IMR-90 (cell line): Measurements from ENCODE around the gene CAPN10. TPM values are rescaled to one million over a fixed set of nuclear protein-coding genes. Genes with fewer than 3 reads are reported as not detected.

Experiments used
- ATAC-seq: fragments of 200-7000 bp; cut with Tn5 transposase; 2 replicates; pipeline ENCODE4 v1.9.1; 2020; ENCODE audit warnings: low read depth, mild to moderate bottlenecking, moderate library complexity
- BruUV-seq: library from RNA; stranded (reverse); fragments of 400-500 nt; replicated peaks from 2 replicates; lab custom pipeline; 2021; lab: Mats Ljungman, UMichigan
- CTCF ChIA-PET: fragments of 300-600 bp; formaldehyde crosslinking; extraction: SDS; loops from one replicate; lab custom pipeline; 2021; ENCODE audit warnings: antibody characterized with exemption; lab: Yijun Ruan, JAX
- POLR2A ChIA-PET: fragments of 300-600 bp; sonication (Branson Sonifier 250); formaldehyde crosslinking; loops from one replicate; lab custom pipeline; 2022; ENCODE audit warnings: antibody characterized with exemption; ENCODE audit not compliant: unreplicated experiment; lab: Charles Lee
- DNase-seq: peaks from one replicate; pipeline ENCODE4 v3.0.0; 2013
- H2AFZ ChIP-seq: replicated peaks from 2 replicates; pipeline ENCODE3; 2013; ENCODE audit warnings: low read length, mild to moderate bottlenecking; ENCODE audit not compliant: poor library complexity
- H2AK5ac ChIP-seq: 2 replicates; pipeline ENCODE4 v1.6.1; 2013; ENCODE audit warnings: low read depth, low read length, inconsistent platforms
- H2AK9ac ChIP-seq: replicated peaks from 2 replicates; pipeline ENCODE3; 2013; ENCODE audit warnings: mild to moderate bottlenecking, low read depth, low read length, moderate library complexity; ENCODE audit not compliant: poor library complexity
- H2BK120ac ChIP-seq: 2 replicates; pipeline ENCODE4 v1.6.1; 2013; ENCODE audit warnings: low read depth, low read length, inconsistent platforms
- H2BK15ac ChIP-seq: 3 replicates; pipeline ENCODE4 v1.6.1; 2013; ENCODE audit warnings: low read depth, low read length, inconsistent platforms
- H2BK20ac ChIP-seq: 2 replicates; pipeline ENCODE4 v1.6.1; 2013; ENCODE audit warnings: low read depth, mild to moderate bottlenecking, inconsistent platforms, low read length, moderate library complexity
- H2BK5ac ChIP-seq: 2 replicates; pipeline ENCODE4 v1.6.1; 2013; ENCODE audit warnings: mild to moderate bottlenecking, low read depth, low read length, inconsistent platforms; ENCODE audit not compliant: poor library complexity, severe bottlenecking
- H3K14ac ChIP-seq: replicated peaks from 2 replicates; pipeline ENCODE4 v1.6.1; 2013; ENCODE audit warnings: low read depth, low read length, inconsistent platforms
- H3K18ac ChIP-seq: 2 replicates; pipeline ENCODE4 v1.6.1; 2013; ENCODE audit warnings: low read depth, low read length, control low read depth
- H3K23ac ChIP-seq: 2 replicates; pipeline ENCODE4 v1.6.1; 2013; ENCODE audit warnings: low read depth, low read length, inconsistent platforms
- H3K27ac ChIP-seq: 2 replicates; pipeline ENCODE4 v1.5.1; 2013; ENCODE audit warnings: mild to moderate bottlenecking, control low read depth, low read length; ENCODE audit not compliant: insufficient read depth
- H3K27me3 ChIP-seq: 2 replicates; pipeline ENCODE4 v1.6.1; 2013; ENCODE audit warnings: low read length; ENCODE audit not compliant: control insufficient read depth, insufficient read depth
- H3K36me3 ChIP-seq: 2 replicates; pipeline ENCODE4 v1.6.1; 2013; ENCODE audit warnings: low read length, mixed read lengths; ENCODE audit not compliant: control insufficient read depth, insufficient read depth
- H3K4ac ChIP-seq: 2 replicates; pipeline ENCODE4 v1.6.1; 2013; ENCODE audit warnings: low read depth, low read length, inconsistent platforms
- H3K4me1 ChIP-seq: 2 replicates; pipeline ENCODE4 v1.6.1; 2013; ENCODE audit warnings: low read length, mixed read lengths; ENCODE audit not compliant: control insufficient read depth, insufficient read depth
- H3K4me2 ChIP-seq: 2 replicates; pipeline ENCODE4 v1.6.1; 2013; ENCODE audit warnings: low read depth, mild to moderate bottlenecking, control low read depth, low read length, moderate library complexity
- H3K4me3 ChIP-seq: 2 replicates; pipeline ENCODE4 v1.5.1; 2013; ENCODE audit warnings: low read depth, mild to moderate bottlenecking, control low read depth, low read length, moderate library complexity; ENCODE audit not compliant: insufficient read depth
- H3K56ac ChIP-seq: 2 replicates; pipeline ENCODE4 v1.6.1; 2013; ENCODE audit warnings: low read length, inconsistent platforms; ENCODE audit not compliant: insufficient read depth; ENCODE audit errors: extremely low read depth
- H3K79me1 ChIP-seq, 2 experiments: 2 replicates each; pipeline ENCODE4 v1.6.1; 2013; ENCODE audit warnings: low read length in 2 of 2, inconsistent platforms in 1 of 2, low read depth in 1 of 2
- H3K9ac ChIP-seq: 2 replicates; pipeline ENCODE4 v1.6.1; 2013; ENCODE audit warnings: low read depth, low read length, control low read depth
- H3K9me1 ChIP-seq: 2 replicates; pipeline ENCODE4 v1.6.1; 2013; ENCODE audit warnings: low read length, inconsistent platforms; ENCODE audit not compliant: insufficient read depth
- H3K9me3 ChIP-seq: 2 replicates; pipeline ENCODE4 v1.6.1; 2013; ENCODE audit warnings: low read length; ENCODE audit not compliant: control insufficient read depth, insufficient read depth
- H4K20me1 ChIP-seq: 2 replicates; pipeline ENCODE4 v1.6.1; 2013; ENCODE audit warnings: low read length, inconsistent platforms; ENCODE audit not compliant: insufficient read depth
- H4K5ac ChIP-seq: 2 replicates; pipeline ENCODE4 v1.6.1; 2013; ENCODE audit warnings: mild to moderate bottlenecking, low read depth, low read length, control low read depth
- H4K8ac ChIP-seq, 2 experiments: 2 replicates each; pipeline ENCODE4 v1.6.1; 2013; ENCODE audit warnings: low read depth in 2 of 2, low read length in 2 of 2, control low read depth in 1 of 2, inconsistent platforms in 1 of 2
- H4K91ac ChIP-seq: 2 replicates; pipeline ENCODE4 v1.6.1; 2013; ENCODE audit warnings: low read depth, low read length, inconsistent platforms; ENCODE audit not compliant: insufficient read depth
- BHLHE40 ChIP-seq: fragments of 150-350 bp; IDR thresholded peaks from 2 replicates; pipeline ENCODE4 v1.6.1; 2016; ENCODE audit warnings: mild to moderate bottlenecking, low read depth, low read length
- CEBPB ChIP-seq: IDR thresholded peaks from 2 replicates; pipeline ENCODE4 v1.6.1; 2012; ENCODE audit warnings: low read depth, low read length, improper control_type of control experiment
- CHD1 ChIP-seq: IDR thresholded peaks from 2 replicates; pipeline ENCODE4 v1.6.1; 2012; ENCODE audit warnings: low read depth, low read length, improper control_type of control experiment
- FOS ChIP-seq: fragments of 150-350 bp; IDR thresholded peaks from 2 replicates; pipeline ENCODE4 v1.6.1; 2016; ENCODE audit warnings: low read depth, low read length
- MAFK ChIP-seq: IDR thresholded peaks from 2 replicates; pipeline ENCODE4 v1.6.1; 2012; ENCODE audit warnings: low read depth, low read length, improper control_type of control experiment
- MAZ ChIP-seq: IDR thresholded peaks from 2 replicates; pipeline ENCODE4 v1.6.1; 2012; ENCODE audit warnings: low read depth, mild to moderate bottlenecking, low read length, improper control_type of control experiment, moderate library complexity, borderline replicate concordance
- NFE2L2 ChIP-seq: fragments of 150-350 bp; IDR thresholded peaks from 2 replicates; pipeline ENCODE4 v1.6.1; 2016; ENCODE audit warnings: low read depth, mild to moderate bottlenecking, low read length
- POLR2A ChIP-seq: IDR thresholded peaks from 2 replicates; pipeline ENCODE4 v1.6.1; 2012; ENCODE audit warnings: mild to moderate bottlenecking, low read depth, low read length
- RCOR1 ChIP-seq: IDR thresholded peaks from 2 replicates; pipeline ENCODE4 v1.6.1; 2012; ENCODE audit warnings: mild to moderate bottlenecking, low read length, improper control_type of control experiment; ENCODE audit not compliant: insufficient replicate concordance
- SMC3 ChIP-seq: fragments of 150-350 bp; IDR thresholded peaks from 2 replicates; pipeline ENCODE4 v1.6.1; 2016; ENCODE audit warnings: low read depth, mild to moderate bottlenecking, antibody characterized with exemption, low read length, moderate library complexity
- WGBS, 2 experiments: methylation state at CpG; one replicate each; pipeline versions ENCODE4 v1.1.5 to v1.1.7; 2013; ENCODE audit warnings: missing lambda C conversion rate in 2 of 2; ENCODE audit not compliant: insufficient read length in 1 of 2; ENCODE audit errors: extremely low coverage in 2 of 2; 5-methylcytosine and 5-hydroxymethylcytosine counted together
- dilution Hi-C: fragments of 300-500 bp; cut with HindIII; formaldehyde crosslinking; loops from one replicate; pipeline ENCODE4 v1.14.3; 2018; ENCODE audit warnings: low sequenced_read_pairs; ENCODE audit not compliant: unreplicated experiment
- in situ Hi-C: fragments of 300-500 bp; cut with MboI; formaldehyde crosslinking; loops from 3 replicates; pipeline ENCODE4 v1.14.3; 2019; ENCODE audit warnings: low sequenced_read_pairs, inconsistent platforms, mixed read lengths
- intact Hi-C: fragments of 100-400 bp; cut with micrococcal nuclease; formaldehyde crosslinking; loops from 2 replicates; pipeline ENCODE4 v1.10.0; 2022
- polyA plus RNA-seq, 3 experiments: library from polyadenylated mRNA; depleted of rRNA; stranded (reverse); fragments of >200 nt; gene quantifications; 2 replicates each; pipeline ENCODE4 v1.2.3, GENCODE V29; 2012; ENCODE audit warnings: low replicate concordance in 1 of 3
- total RNA-seq: library from RNA; depleted of rRNA; stranded (reverse); fragments of >200 nt; gene quantifications from 2 replicates; pipeline ENCODE4 v1.2.3, GENCODE V29; 2012
- TF ChIP-seq, protein P1 (sequence below): fragments of 150-350 bp; IDR thresholded peaks from 2 replicates; pipeline ENCODE4 v1.6.1; 2016; ENCODE audit warnings: low read depth, mild to moderate bottlenecking, low read length, moderate library complexity, borderline replicate concordance
- TF ChIP-seq, protein P2 (sequence below): conservative IDR thresholded peaks from 2 replicates; pipeline ENCODE4 v1.5.1; 2012; ENCODE audit warnings: mild to moderate bottlenecking, low read depth, low read length, improper control_type of control experiment

The CAPN10 gene
- total and polyA plus RNA-seq, 2 of the 4 experiments (the other 2 are of a cell fraction): 6.3 to 20.9 TPM

DNA sequence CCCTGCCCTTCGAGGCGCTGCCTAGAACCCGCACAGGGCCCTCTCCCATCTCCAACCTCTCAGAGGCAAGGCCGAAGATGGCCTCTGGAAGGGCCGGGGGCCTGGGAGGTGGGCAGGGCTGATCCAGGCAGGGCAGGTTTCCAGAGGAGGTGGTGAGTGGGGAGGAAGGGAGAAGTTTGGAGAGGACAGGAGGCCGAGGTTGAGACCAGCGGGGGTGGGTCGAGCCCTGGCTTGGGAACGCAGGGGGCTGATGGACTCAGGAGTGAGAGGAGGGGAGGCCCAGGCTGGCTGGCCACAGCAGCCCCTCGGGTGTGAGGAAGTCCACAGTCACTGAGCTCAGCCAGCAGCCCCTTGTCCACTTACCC lies 10.5 kb downstream of the CAPN10 start:
- H2AK5ac ChIP-seq: no peak overlapping the region
- dilution Hi-C loops: no loop called here
- no peak overlapping the region for H3K4me2 ChIP-seq
- H4K8ac ChIP-seq: no peak overlapping the region
- no peak for TF ChIP-seq POLR2A
- TF ChIP-seq, protein P1, sequence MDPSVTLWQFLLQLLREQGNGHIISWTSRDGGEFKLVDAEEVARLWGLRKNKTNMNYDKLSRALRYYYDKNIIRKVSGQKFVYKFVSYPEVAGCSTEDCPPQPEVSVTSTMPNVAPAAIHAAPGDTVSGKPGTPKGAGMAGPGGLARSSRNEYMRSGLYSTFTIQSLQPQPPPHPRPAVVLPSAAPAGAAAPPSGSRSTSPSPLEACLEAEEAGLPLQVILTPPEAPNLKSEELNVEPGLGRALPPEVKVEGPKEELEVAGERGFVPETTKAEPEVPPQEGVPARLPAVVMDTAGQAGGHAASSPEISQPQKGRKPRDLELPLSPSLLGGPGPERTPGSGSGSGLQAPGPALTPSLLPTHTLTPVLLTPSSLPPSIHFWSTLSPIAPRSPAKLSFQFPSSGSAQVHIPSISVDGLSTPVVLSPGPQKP: no peak
- no peak for TF ChIP-seq CHD1
- no peak for TF ChIP-seq SMC3
- no peak for TF ChIP-seq MAZ
- TF ChIP-seq MAFK: no peak
- TF ChIP-seq, protein P2, sequence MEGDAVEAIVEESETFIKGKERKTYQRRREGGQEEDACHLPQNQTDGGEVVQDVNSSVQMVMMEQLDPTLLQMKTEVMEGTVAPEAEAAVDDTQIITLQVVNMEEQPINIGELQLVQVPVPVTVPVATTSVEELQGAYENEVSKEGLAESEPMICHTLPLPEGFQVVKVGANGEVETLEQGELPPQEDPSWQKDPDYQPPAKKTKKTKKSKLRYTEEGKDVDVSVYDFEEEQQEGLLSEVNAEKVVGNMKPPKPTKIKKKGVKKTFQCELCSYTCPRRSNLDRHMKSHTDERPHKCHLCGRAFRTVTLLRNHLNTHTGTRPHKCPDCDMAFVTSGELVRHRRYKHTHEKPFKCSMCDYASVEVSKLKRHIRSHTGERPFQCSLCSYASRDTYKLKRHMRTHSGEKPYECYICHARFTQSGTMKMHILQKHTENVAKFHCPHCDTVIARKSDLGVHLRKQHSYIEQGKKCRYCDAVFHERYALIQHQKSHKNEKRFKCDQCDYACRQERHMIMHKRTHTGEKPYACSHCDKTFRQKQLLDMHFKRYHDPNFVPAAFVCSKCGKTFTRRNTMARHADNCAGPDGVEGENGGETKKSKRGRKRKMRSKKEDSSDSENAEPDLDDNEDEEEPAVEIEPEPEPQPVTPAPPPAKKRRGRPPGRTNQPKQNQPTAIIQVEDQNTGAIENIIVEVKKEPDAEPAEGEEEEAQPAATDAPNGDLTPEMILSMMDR: no peak
- no peak for TF ChIP-seq RCOR1
- TF ChIP-seq FOS: no peak
- TF ChIP-seq CEBPB: no peak
- TF ChIP-seq NFE2L2: no peak
- TF ChIP-seq BHLHE40: no peak
- H4K20me1 ChIP-seq: no peaks in the 10 kb centered on the region; the same call in 1 of the 2 replicates
- no peak overlapping the region for H4K5ac ChIP-seq
- intact Hi-C loops: no loop called here
- no peak overlapping the region for H2BK20ac ChIP-seq
- no TSS peak for BruUV-seq
- H3K27ac ChIP-seq: no peak overlapping the region
- no peak overlapping the region for H2BK15ac ChIP-seq
- H3K9me3 ChIP-seq: no peaks in the 10 kb centered on the region
- H3K23ac ChIP-seq: no peak overlapping the region
- POLR2A ChIA-PET: no interaction called here
- H2BK120ac ChIP-seq: no peak overlapping the region
- H3K9ac ChIP-seq: no peak overlapping the region
- H3K9me1 ChIP-seq: no peaks in the 10 kb centered on the region
- H2BK5ac ChIP-seq: no peak overlapping the region
- no peak overlapping the region for H3K18ac ChIP-seq
- H3K4me3 ChIP-seq: no peak overlapping the region
- CTCF ChIA-PET: no interaction called here
- H3K4ac ChIP-seq: no peak overlapping the region
- H3K14ac ChIP-seq: no peak overlapping the region
- no peak overlapping the region for H4K91ac ChIP-seq
- no peak for ATAC-seq
- no peak for DNase-seq
- H3K27me3 ChIP-seq: no peaks in the 10 kb centered on the region
- peaks cover 23% of the 10 kb centered on the region for H3K36me3 ChIP-seq
- 60% methylated on average over 1 of the region's 10 CpGs; no CpG with 5 or more reads in 1 of the 2 experiments for WGBS, 2 experiments
- in situ Hi-C loops: no loop called here
- no peak overlapping the region for H3K56ac ChIP-seq
- peaks cover 0 to 16% of the 10 kb centered on the region in 2 experiments; a peak in 2 of 4 replicates for H3K79me1 ChIP-seq
- no peaks in the 10 kb centered on the region for H3K4me1 ChIP-seq
- no peak overlapping the region for H2AFZ ChIP-seq
- H2AK9ac ChIP-seq: no peak overlapping the region
